ENCODE results near the gene DNM3.

The DNM3 gene

GRCh38 chr1:172416496-172417035, 575.3 kb downstream of the DNM3 start:
- no peak for DNase-seq (ENCODE audit: extremely low read depth, low read depth)
- TF ChIP-seq, protein P1, sequence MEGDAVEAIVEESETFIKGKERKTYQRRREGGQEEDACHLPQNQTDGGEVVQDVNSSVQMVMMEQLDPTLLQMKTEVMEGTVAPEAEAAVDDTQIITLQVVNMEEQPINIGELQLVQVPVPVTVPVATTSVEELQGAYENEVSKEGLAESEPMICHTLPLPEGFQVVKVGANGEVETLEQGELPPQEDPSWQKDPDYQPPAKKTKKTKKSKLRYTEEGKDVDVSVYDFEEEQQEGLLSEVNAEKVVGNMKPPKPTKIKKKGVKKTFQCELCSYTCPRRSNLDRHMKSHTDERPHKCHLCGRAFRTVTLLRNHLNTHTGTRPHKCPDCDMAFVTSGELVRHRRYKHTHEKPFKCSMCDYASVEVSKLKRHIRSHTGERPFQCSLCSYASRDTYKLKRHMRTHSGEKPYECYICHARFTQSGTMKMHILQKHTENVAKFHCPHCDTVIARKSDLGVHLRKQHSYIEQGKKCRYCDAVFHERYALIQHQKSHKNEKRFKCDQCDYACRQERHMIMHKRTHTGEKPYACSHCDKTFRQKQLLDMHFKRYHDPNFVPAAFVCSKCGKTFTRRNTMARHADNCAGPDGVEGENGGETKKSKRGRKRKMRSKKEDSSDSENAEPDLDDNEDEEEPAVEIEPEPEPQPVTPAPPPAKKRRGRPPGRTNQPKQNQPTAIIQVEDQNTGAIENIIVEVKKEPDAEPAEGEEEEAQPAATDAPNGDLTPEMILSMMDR (IDR thresholded peaks at IDR 0.05; ENCODE audit: low read depth, low read length), result no peak

- TF ChIP-seq, protein P1 (IDR thresholded peaks at IDR 0.05; ENCODE audit: low read depth, low read length), result no peak
- DNase-seq (ENCODE audit: extremely low read depth, low read depth), result no peak
Observed at GRCh38 chr1:172417557-172417956, 576.3 kb downstream of the DNM3 start.

GRCh38 chr1:172420385-172420784, 579.1 kb downstream of the DNM3 start, which contains the start of gene C1orf105:
C1orf105 (plus strand) TSS chr1:172420685; CDS start chr1:172420886, 201 bp downstream.
- DNase-seq (ENCODE audit: extremely low read depth, low read depth), result no peak
- TF ChIP-seq, protein P1 (IDR thresholded peaks at IDR 0.05; ENCODE audit: low read depth, low read length), result no peak

GRCh38 chr1:172421974-172422604, 580.8 kb downstream of the DNM3 start:
- DNase-seq (ENCODE audit: extremely low read depth, low read depth), result no peak
- TF ChIP-seq, protein P1 (IDR thresholded peaks at IDR 0.05; ENCODE audit: low read depth, low read length), result no peak

- no peak for DNase-seq (ENCODE audit: extremely low read depth, low read depth)
- TF ChIP-seq, protein P1 (IDR thresholded peaks at IDR 0.05; ENCODE audit: low read depth, low read length), result no peak
Observed at GRCh38 chr1:172423336-172423735, 582.0 kb downstream of the DNM3 start.

DNA sequence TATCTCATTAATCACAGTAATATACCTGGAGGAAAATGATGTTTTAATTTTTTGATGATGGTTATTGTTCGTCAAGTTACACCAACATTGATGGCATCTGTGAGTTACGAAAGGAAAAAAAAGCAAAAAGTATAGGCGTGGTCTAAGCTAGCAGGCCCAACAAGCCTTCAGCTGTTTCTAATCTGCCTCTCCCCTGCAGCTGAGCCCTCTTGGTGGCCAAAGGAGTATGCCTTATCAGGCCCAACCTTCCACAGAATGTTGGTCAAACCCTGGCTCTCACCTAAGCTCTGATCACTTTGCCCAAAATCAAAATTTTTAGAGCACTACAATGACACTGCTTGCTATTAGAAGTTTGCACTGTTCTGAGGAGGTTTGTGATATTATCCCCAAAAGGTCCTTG, 584.0 kb downstream of the DNM3 start:
- DNase-seq (ENCODE audit: extremely low read depth, low read depth), result no peak
- TF ChIP-seq, protein P1 (IDR thresholded peaks at IDR 0.05; ENCODE audit: low read depth, low read length), result no peak

- no peak for DNase-seq (ENCODE audit: extremely low read depth, low read depth)
- TF ChIP-seq, protein P1 (IDR thresholded peaks at IDR 0.05; ENCODE audit: low read depth, low read length), result no peak
Observed at GRCh38 chr1:172427191-172427590, 585.9 kb downstream of the DNM3 start.

Measured in AG09319 (cell line).